Ramos (cell line): ENCODE measurements around the gene MAGEB5.
"Not testable (repeated sequence)": the region's sequence is repeated elsewhere in the genome, so short reads cannot be mapped to it uniquely, and the experiment has no call there.

Experiments used
- in situ Hi-C: fragments of 300-500 bp; cut with MboI; formaldehyde crosslinking; loops from one replicate; pipeline ENCODE4 v1.14.3; 2022; ENCODE audit warnings: low sequenced_read_pairs; ENCODE audit not compliant: unreplicated experiment

MAGEB5 gene, protein sequence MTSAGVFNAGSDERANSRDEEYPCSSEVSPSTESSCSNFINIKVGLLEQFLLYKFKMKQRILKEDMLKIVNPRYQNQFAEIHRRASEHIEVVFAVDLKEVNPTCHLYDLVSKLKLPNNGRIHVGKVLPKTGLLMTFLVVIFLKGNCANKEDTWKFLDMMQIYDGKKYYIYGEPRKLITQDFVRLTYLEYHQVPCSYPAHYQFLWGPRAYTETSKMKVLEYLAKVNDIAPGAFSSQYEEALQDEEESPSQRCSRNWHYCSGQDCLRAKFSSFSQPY

DNA sequence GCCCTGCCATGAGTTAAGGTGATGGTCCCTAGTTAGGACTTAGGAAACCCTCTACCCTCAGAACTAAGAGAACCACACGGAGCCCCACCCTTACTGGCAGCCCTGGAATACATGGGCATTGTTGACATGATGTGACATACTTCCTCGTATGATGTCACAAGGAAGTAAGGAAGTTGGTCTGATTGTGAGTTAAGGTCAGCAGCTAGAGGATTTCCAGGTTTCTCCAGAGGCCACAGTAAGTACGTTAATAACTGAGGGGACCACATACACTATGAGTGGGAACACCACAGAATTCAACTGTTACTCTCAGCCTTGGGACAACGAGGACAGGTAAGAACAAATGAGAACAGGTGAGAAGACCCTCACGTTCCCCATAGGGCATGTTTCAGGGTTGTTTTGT lies at the start of gene MAGEB5:
MAGEB5 (plus strand) TSS at position 301 of the 400 bp plus-strand sequence. CDS start 1,133 bp downstream, outside the sequence.
- in situ Hi-C loops: no loop called here

DNA sequence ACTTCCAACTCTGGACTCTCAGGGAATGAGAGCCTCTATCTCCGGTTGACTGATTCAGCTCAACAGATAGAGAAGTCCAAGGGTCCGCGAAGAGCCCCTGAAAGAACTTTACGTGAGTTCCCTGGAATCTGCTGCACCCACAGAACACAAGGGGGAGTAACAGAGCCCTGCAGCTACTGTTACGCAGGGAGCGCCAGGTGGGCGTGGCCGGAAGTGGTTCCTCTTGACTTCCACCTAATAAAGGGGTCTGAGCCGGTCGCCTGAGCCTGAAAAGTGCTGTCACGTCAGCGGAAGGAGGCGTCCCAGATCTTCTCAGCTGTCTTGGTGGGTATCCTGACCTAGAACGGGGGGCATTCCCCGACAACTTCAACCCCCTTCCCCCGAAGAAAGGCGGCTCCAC lies 23.8 kb upstream of the MAGEB5 start, which contains the start of gene MAGEB6:
MAGEB6 (plus strand) TSS at position 237 of the 400 bp plus-strand sequence. CDS start 1,407 bp downstream, outside the sequence.
- in situ Hi-C loops: no loop called here

DNA sequence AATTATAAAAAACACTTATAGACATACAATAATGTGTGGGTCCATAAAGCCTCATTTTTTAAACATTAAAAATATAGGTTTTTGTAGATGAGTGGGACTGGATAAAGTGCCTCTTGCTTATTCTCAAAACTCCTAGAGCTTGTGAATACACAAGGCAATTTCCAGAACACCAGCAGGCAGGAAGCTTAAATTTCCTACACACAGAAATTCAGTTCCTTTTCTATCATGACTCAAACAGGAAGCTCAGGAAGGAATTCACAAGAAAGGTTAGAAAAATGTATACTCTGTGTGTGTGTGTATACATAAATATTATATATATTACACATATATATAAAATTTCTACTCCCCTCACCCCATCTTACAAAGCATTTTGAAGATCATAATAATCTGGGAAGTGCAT lies 12.4 kb upstream of the MAGEB5 start:
- in situ Hi-C loops: no loop called here

DNA sequence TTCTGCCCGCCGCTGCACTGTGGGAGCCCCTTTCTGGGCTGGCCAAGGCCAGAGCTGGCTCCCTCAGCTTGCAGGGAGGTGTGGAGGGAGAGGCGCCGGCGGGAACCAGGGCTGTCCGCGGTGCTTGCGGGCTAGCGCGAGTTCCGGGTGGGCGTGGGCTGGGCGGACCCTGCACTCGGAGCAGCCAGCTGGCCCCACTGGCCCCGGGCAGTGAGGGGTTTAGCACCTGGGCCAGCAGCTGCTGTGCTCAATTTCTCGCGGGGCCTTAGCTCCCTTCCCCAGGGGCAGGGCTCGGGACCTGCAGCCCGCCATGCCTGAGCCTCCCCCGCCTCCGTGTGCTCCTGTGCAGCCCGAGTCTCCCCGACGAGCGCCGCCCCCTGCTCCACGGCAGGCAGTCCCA lies 11.3 kb upstream of the MAGEB5 start:
- in situ Hi-C loops: not testable (repeated sequence)

DNA sequence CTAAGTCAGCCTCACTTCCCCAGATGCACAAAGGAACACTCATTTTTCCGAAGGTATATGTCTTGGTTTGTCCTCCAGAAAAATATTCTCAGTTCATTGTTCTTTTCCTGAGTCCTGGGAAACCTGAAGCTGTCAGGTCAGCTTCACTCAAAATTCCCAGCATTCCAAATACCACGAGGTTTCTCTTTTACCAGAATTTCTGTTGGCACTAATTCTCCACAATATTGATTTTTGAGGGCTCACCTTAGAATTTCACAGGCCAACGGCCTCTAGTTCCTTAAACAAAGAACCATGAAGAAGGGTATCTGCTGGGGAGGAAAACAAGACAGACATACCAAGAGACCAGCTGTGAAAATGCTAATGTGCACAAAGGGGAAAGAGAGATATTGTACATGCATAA lies 8.0 kb upstream of the MAGEB5 start:
- in situ Hi-C loops: no loop called here

DNA sequence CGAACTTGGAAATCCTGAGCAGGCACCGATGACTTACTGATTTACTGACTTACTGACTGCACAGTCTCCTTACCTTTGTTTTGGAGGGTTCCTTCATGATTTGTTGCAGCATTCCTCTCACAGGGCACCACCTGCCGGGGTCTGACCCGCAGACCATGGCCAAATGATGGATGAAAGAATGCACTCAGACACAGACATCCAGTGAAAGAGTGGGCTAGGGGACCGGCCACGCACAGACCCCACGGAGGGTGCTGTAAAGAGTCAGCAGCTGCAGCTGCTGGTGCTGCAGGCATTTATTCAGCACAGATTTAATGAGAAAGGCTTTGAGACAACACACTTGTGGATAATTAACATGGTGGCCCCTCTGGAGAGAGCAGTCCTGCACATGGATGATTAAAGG lies 3.4 kb downstream of the MAGEB5 start:
- in situ Hi-C loops: no loop called here

DNA sequence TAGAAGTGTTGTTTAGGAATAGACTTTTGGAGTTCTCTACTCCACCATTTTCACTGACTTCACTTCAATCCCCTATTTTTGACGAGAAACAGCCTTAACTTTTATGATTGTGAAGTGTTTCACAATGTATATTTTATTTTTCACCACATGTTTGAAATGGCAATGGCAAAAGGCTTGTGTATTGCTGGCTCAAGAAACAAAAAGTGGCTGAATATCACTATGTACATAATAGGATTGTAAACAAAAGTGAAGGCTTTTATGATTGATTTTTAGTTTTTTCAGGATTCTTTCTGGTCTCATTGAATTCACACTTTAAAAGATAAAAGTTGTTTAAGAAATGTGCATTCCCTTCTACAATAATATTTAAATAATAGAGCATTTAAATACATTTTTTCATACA lies 18.2 kb downstream of the MAGEB5 start:
- in situ Hi-C loops: no loop called here

DNA sequence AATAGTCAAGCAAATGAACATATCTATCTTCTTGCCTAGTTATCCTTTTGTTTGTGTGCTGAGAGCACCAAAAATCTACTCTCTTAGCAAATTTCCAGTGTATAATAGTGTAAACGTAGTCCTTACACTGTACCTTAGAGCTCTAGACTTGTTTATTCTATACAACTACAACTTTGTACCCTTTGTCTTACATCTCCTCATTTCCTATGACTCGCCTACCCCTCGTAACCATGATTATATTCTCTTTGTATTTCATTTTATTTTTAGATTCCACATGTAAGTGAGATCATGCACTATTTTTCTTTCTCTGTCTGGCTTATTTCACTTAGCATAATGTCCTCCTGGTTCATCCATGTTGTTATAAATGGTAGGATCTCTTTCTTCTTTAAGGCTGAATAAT lies 37.6 kb downstream of the MAGEB5 start:
- in situ Hi-C loops: no loop called here

DNA sequence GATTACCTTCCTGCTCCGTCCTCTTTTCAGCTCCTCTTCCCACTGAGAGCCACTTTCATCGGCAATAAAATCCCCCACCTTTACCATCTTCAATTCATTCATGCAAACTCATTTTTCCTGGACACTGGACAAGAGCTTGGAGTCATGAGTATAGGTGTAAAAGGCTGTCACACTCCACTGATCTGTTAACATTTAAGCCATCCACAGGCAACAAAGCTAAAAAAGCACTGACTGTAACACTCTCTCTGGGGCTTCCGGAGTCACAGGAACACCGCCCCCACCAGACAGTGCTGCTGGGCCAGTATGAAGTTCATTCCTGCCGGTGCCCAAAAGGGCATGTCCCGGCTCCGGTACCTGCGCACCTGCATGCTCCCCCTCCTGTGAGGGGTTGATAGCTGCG lies 38.5 kb downstream of the MAGEB5 start:
- in situ Hi-C loops: no loop called here

DNA sequence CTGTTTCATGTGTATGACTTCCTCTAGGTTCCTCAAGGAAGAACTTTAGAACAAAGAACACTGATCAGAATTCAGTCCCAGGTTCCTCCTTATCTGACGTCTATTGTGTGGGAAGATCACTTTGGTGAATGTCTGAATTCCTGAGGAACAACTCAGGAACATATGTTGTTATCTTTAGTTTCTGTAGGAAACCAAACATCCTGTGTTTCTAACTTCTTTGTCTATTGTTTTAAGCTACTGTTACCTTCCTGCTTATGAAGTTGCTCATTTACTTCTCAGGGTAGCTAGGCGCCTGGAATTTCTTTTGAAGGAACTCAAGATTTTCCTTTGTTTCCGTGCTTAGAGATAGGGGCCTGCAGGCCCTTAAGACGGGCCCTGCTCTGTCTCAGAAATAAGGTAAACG lies 46.2 kb downstream of the MAGEB5 start:
- in situ Hi-C loops: no loop called here
